Measurements from ENCODE around the gene CFAP20DC. TPM values are rescaled to one million over a fixed set of nuclear protein-coding genes. Genes with fewer than 3 reads are reported as not detected.

Gene CFAP20DC
- polyA plus RNA-seq, 2 of the 4 experiments (the other 2 are of a cell fraction), result 2.5 to 6.0 TPM

DNA sequence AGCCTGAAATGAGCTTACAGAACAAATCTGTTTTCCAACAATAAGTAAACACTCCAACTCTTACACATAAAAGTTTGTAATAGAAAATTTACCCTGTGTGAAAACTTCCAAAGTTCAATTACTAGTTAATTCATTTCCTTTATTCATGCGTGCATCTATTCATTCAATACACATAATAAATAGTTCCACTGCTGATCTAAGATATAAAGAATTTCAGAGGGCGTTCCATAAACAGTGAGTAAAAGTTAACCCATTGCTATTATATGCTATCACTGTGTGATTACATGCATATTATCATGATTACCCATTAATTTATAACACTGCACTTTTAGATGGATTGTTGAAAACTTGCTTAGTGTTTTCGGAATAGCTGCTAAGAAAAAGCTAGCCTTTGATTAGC lies 36.2 kb upstream of the CFAP20DC start:
- no peak overlapping the region for H3K4me2 ChIP-seq
- H3K9me3 ChIP-seq, result no peaks in the 10 kb centered on the region
- POLR2A ChIA-PET, result no interaction called here
- no peaks in the 10 kb centered on the region for H3K4me1 ChIP-seq
- CTCF ChIA-PET, result no interaction called here
- no peak for FAIRE-seq
- no peak for ATAC-seq
- H3K4me3 ChIP-seq, result no peak overlapping the region
- no peak for TF ChIP-seq POLR2AphosphoS2 (conservative IDR thresholded peaks at IDR 0.05; ENCODE audit: low read length)
- no peak for TF ChIP-seq HOXB5 (CRISPR knock-in tag; IDR thresholded peaks at IDR 0.05)
- no peak for TF ChIP-seq HDAC2 (IDR thresholded peaks at IDR 0.05)
- 10% methylated on average over 3 of the region's 3 CpGs for WGBS (ENCODE audit: missing lambda C conversion rate)
- DNase-seq (ENCODE audit: low read depth in 1 of 2, low spot score in 1 of 2), result no peak
- no peak overlapping the region for H3K27ac ChIP-seq

DNA sequence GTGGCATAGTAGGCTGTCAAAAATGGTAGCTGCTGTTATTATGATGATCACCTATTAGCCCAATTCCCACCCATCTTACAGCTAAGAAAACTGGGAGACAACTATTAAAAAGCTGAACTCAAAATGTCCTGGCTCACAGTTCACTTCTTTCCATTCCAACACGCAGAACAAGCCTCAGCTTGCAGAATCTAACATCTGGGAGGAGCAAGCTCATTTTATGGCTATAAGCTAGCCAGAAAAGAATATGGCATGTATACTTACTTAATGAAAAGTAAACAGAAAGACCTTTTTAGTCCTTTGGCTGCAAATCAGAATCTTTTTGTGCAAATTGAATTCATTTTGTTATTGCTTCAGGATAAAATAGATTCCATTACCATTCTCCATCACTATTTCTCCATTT lies 34.8 kb upstream of the CFAP20DC start:
- POLR2A ChIA-PET, result no interaction called here
- CTCF ChIA-PET, result no interaction called here
- no peak for ATAC-seq

DNA sequence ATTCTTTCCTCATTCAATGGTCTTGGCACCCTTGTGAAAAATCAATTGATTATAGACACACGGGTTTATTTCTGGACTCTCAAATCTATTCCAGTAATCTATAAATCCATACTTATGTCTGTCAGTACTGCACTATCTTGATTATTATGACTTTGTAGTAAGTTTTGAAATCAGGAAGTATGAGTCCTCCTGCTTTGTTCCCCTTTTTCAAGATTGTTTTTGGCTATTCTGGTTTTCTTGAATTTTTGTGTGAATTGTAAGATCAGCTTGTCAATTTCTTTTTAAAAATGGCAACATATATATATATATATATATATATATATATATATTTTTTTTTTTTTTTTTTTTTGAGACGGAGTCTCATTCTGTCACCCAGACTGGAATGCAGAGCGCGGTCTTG lies 32.3 kb upstream of the CFAP20DC start:
- H3K4me1 ChIP-seq, result no peaks in the 10 kb centered on the region
- H3K27ac ChIP-seq, result no peak overlapping the region
- FAIRE-seq (no peak), ATAC-seq (no peak), DNase-seq (ENCODE audit: low read depth in 1 of 2, low spot score in 1 of 2) (no peak)
- H3K9me3 ChIP-seq, result no peaks in the 10 kb centered on the region
- no peak overlapping the region for H3K4me2 ChIP-seq
- WGBS (ENCODE audit: missing lambda C conversion rate), result 67% methylated on average over 4 of the region's 4 CpGs
- no peak overlapping the region for H3K4me3 ChIP-seq
- ChIA-PET POLR2A (no interaction called here), CTCF (no interaction called here)
- TF ChIP-seq HEYL (CRISPR knock-in tag; IDR thresholded peaks at IDR 0.05), result no peak
- no peak for TF ChIP-seq CHD2 (IDR thresholded peaks at IDR 0.05; ENCODE audit: low read length, partially characterized antibody)
- TF ChIP-seq, protein P1, sequence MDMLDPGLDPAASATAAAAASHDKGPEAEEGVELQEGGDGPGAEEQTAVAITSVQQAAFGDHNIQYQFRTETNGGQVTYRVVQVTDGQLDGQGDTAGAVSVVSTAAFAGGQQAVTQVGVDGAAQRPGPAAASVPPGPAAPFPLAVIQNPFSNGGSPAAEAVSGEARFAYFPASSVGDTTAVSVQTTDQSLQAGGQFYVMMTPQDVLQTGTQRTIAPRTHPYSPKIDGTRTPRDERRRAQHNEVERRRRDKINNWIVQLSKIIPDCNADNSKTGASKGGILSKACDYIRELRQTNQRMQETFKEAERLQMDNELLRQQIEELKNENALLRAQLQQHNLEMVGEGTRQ (IDR thresholded peaks at IDR 0.05), result no peak
- TF ChIP-seq SMC3 (IDR thresholded peaks at IDR 0.05), result no peak
- no peak for TF ChIP-seq EHF (CRISPR knock-in tag; IDR thresholded peaks at IDR 0.05)
- TF ChIP-seq RAD21 (conservative IDR thresholded peaks at IDR 0.05 in 1 of 2, IDR thresholded peaks at IDR 0.05 in 1 of 2), result no peak
- no peak for TF ChIP-seq JUN (IDR thresholded peaks at IDR 0.05)
- no peak for TF ChIP-seq HDAC2 (IDR thresholded peaks at IDR 0.05)
- TF ChIP-seq HOXA7 (CRISPR knock-in tag; IDR thresholded peaks at IDR 0.05), result no peak
- TF ChIP-seq, protein P2, sequence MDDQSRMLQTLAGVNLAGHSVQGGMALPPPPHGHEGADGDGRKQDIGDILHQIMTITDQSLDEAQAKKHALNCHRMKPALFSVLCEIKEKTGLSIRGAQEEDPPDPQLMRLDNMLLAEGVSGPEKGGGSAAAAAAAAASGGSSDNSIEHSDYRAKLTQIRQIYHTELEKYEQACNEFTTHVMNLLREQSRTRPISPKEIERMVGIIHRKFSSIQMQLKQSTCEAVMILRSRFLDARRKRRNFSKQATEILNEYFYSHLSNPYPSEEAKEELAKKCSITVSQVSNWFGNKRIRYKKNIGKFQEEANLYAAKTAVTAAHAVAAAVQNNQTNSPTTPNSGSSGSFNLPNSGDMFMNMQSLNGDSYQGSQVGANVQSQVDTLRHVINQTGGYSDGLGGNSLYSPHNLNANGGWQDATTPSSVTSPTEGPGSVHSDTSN (IDR thresholded peaks at IDR 0.05), result no peak
- no peak for TF ChIP-seq ZSCAN20 (CRISPR knock-in tag; IDR thresholded peaks at IDR 0.05)

More for the DNA sequence above, 34.8 kb upstream of the CFAP20DC start:
- DNase-seq (ENCODE audit: low read depth in 1 of 2, low spot score in 1 of 2) (no peak), FAIRE-seq (no peak)
- no peaks in the 10 kb centered on the region for H3K4me1 ChIP-seq
- WGBS (ENCODE audit: missing lambda C conversion rate), result 11% methylated on average over 1 of the region's 1 CpG
- TF ChIP-seq HEYL (CRISPR knock-in tag; IDR thresholded peaks at IDR 0.05), result no peak
- no peak for TF ChIP-seq CEBPB (IDR thresholded peaks at IDR 0.05)
- TF ChIP-seq RFX5 (IDR thresholded peaks at IDR 0.05), result no peak
- TF ChIP-seq TFCP2L1 (CRISPR knock-in tag; IDR thresholded peaks at IDR 0.05), result no peak
- TF ChIP-seq HOXB5 (CRISPR knock-in tag; IDR thresholded peaks at IDR 0.05), result no peak
- no peak for TF ChIP-seq BHLHE40 (IDR thresholded peaks at IDR 0.05; ENCODE audit: low read depth, low read length)
- TF ChIP-seq EHF (CRISPR knock-in tag; IDR thresholded peaks at IDR 0.05), result no peak
- TF ChIP-seq ESRRA (IDR thresholded peaks at IDR 0.05; ENCODE audit: borderline replicate concordance, low read length), result no peak
- TF ChIP-seq JUN (IDR thresholded peaks at IDR 0.05), result no peak
- no peak for TF ChIP-seq RAD21 (conservative IDR thresholded peaks at IDR 0.05 in 1 of 2, IDR thresholded peaks at IDR 0.05 in 1 of 2)
- no peak for TF ChIP-seq ZC3H11A (IDR thresholded peaks at IDR 0.05)
- no peak for TF ChIP-seq RCOR1 (IDR thresholded peaks at IDR 0.05; ENCODE audit: low read depth, low read length)
- TF ChIP-seq HOXB13 (CRISPR knock-in tag; IDR thresholded peaks at IDR 0.05; ENCODE audit: low read depth), result no peak
- no peak for TF ChIP-seq POLR2AphosphoS2 (conservative IDR thresholded peaks at IDR 0.05; ENCODE audit: low read length)
- TF ChIP-seq CHD2 (IDR thresholded peaks at IDR 0.05; ENCODE audit: low read length, partially characterized antibody), result no peak
- no peak for TF ChIP-seq GATA3 (IDR thresholded peaks at IDR 0.05; ENCODE audit: borderline replicate concordance)
- TF ChIP-seq POLR2A (IDR thresholded peaks at IDR 0.05; ENCODE audit: low read length), result no peak
- TF ChIP-seq, protein P2 (IDR thresholded peaks at IDR 0.05), result no peak
- H3K27ac ChIP-seq, result no peak overlapping the region
- H3K4me3 ChIP-seq, result no peak overlapping the region
- no peaks in the 10 kb centered on the region for H3K9me3 ChIP-seq
- no peak overlapping the region for H3K4me2 ChIP-seq

Data from A549 (cell line).